BLaER1 (cell line): ENCODE data around the gene SMO.

Source experiments
- H3K27ac ChIP-seq: shearing (Covaris generic); formaldehyde crosslinking; 2 replicates; pipeline ENCODE4 v1.8.1; 2022
- H3K27me3 ChIP-seq: shearing (Covaris generic); formaldehyde crosslinking; 2 replicates; pipeline ENCODE4 v1.8.1; 2022
- H3K36me3 ChIP-seq: shearing (Covaris generic); formaldehyde crosslinking; 2 replicates; pipeline ENCODE4 v1.8.1; 2022
- H3K4me1 ChIP-seq: shearing (Covaris generic); formaldehyde crosslinking; 2 replicates; pipeline ENCODE4 v1.8.1; 2022
- H3K4me2 ChIP-seq: shearing (Covaris generic); formaldehyde crosslinking; 2 replicates; pipeline ENCODE4 v1.8.1; 2022
- H3K4me3 ChIP-seq: shearing (Covaris generic); formaldehyde crosslinking; 2 replicates; pipeline ENCODE4 v1.8.1; 2022
- H3K9ac ChIP-seq: shearing (Covaris generic); formaldehyde crosslinking; 2 replicates; pipeline ENCODE4 v1.8.1; 2022
- H3K9me3 ChIP-seq: shearing (Covaris generic); formaldehyde crosslinking; 2 replicates; pipeline ENCODE4 v1.8.1; 2022
- H4K20me1 ChIP-seq: shearing (Covaris generic); formaldehyde crosslinking; 2 replicates; pipeline ENCODE4 v1.8.1; 2022
- Cebpa-rat ChIP-seq: shearing (Covaris generic); IDR thresholded peaks from 2 replicates; pipeline ENCODE4 v1.8.1; 2022

The SMO gene

GRCh38 chr7:129188892-129189660 lies 643 bp downstream of the SMO start:
- Histone ChIP-seq H3K4me2 (peak overlapping the region; percentile 92), H4K20me1 (peaks cover 32% of the 10 kb centered on the region), H3K36me3 (peaks cover 16% of the 10 kb centered on the region), H3K27me3 (peaks cover 34% of the 10 kb centered on the region), H3K4me1 (peaks cover 36% of the 10 kb centered on the region), H3K27ac (peak overlapping the region; percentile 91), H3K4me3 (peak overlapping the region; percentile 96), H3K9ac (peak overlapping the region; percentile 91), H3K9me3 (no peaks in the 10 kb centered on the region)
- no peak for TF ChIP-seq Cebpa-rat

DNA sequence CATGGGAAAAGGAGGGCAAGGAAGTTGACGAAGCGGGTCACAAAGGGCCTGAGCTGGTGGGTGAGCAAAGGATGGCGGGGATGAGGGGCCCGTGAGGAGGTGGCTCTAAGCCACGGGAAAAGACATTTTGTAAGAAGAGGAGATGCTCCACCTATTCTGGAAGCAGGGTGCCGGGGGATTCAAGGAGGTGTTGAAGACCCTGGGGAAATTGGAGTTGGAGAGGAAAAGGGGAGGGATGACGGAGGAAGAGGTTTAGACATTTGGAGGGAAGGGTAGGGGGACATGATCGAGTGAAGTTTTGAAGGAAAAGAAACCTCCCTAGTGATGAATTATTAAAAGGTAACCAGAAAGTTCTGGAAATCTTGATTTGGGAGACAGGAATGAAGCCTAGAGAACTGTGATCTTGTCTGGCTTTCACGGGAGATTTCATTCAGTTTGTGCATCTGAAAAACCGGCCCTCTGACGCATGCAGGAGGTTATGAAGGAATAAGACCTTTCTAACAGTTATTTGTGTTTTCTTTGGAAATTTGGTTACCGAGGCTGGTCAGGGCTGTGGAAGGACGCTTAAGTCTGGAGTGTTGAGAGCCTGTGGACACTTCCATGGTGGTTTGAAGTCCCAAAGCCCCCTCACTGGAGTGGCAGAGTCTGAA lies 1.4 kb downstream of the SMO start:
- peak overlapping the region; percentile 92 for H3K4me2 ChIP-seq
- H3K27ac ChIP-seq = peak overlapping the region; percentile 91
- H3K36me3 ChIP-seq = peaks cover 20% of the 10 kb centered on the region
- H3K4me3 ChIP-seq = peak overlapping the region; percentile 96
- TF ChIP-seq Cebpa-rat = no peak
- H3K4me1 ChIP-seq = peaks cover 36% of the 10 kb centered on the region
- H3K27me3 ChIP-seq = peaks cover 34% of the 10 kb centered on the region
- H4K20me1 ChIP-seq = peaks cover 32% of the 10 kb centered on the region
- peaks cover under 1% of the 10 kb centered on the region; the same call in 1 of the 2 replicates for H3K9me3 ChIP-seq
- H3K9ac ChIP-seq = peak overlapping the region; percentile 91

- Histone ChIP-seq H3K9ac (no peak overlapping the region), H3K36me3 (peaks cover 21% of the 10 kb centered on the region), H3K4me3 (no peak overlapping the region), H3K9me3 (peaks cover 5% of the 10 kb centered on the region; the same call in 1 of the 2 replicates), H3K27me3 (peaks cover 34% of the 10 kb centered on the region), H4K20me1 (peaks cover 32% of the 10 kb centered on the region), H3K4me2 (0 out of 2 replicates have a peak overlapping the region, but pooled peaks have one; percentile 7), H3K27ac (no peak overlapping the region), H3K4me1 (peaks cover 33% of the 10 kb centered on the region)
- TF ChIP-seq Cebpa-rat = no peak
Observed at GRCh38 chr7:129191272-129191671, 2.8 kb downstream of the SMO start.

DNA sequence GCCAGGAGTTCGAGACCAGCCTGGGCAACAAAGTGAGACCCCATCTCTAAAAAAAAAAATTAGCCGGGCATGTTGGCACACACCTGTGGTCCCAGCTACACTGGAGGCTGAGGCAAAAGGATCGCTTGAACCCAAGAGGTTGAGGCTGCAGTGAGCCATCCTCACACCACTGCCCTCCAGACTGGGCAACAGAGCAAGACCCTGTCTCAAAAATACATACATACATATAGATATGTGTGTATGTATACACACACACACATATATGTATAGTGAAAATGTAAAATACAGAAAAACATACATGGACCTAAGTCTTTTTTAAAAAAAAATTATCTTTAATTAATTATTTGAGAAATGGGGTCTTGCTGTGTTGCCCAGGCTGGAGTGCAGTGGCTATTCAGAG lies 5.5 kb downstream of the SMO start:
- no peak overlapping the region for H3K9ac ChIP-seq
- H3K27ac ChIP-seq = no peak overlapping the region
- no peak overlapping the region for H3K4me2 ChIP-seq
- H4K20me1 ChIP-seq = peaks cover 37% of the 10 kb centered on the region
- peaks cover 18% of the 10 kb centered on the region for H3K4me1 ChIP-seq
- peaks cover 28% of the 10 kb centered on the region for H3K36me3 ChIP-seq
- TF ChIP-seq Cebpa-rat = no peak
- H3K27me3 ChIP-seq = peaks cover 17% of the 10 kb centered on the region
- no peak overlapping the region for H3K4me3 ChIP-seq
- H3K9me3 ChIP-seq = peaks cover 5% of the 10 kb centered on the region; the same call in 1 of the 2 replicates

- H3K4me2 ChIP-seq = no peak overlapping the region
- peaks cover 10% of the 10 kb centered on the region for H4K20me1 ChIP-seq
- H3K27ac ChIP-seq = no peak overlapping the region
- H3K27me3 ChIP-seq = no peaks in the 10 kb centered on the region
- no peak for TF ChIP-seq Cebpa-rat
- no peak overlapping the region for H3K4me3 ChIP-seq
- H3K36me3 ChIP-seq = peaks cover 34% of the 10 kb centered on the region
- peaks cover 5% of the 10 kb centered on the region; the same call in 1 of the 2 replicates for H3K9me3 ChIP-seq
- H3K4me1 ChIP-seq = no peaks in the 10 kb centered on the region; the same call in 1 of the 2 replicates
- H3K9ac ChIP-seq = no peak overlapping the region
Observed at GRCh38 chr7:129197771-129198170, 9.3 kb downstream of the SMO start.

GRCh38 chr7:129199406-129199805 lies 11.0 kb downstream of the SMO start:
- no peaks in the 10 kb centered on the region for H3K27me3 ChIP-seq
- peaks cover 42% of the 10 kb centered on the region; the same call in 1 of the 2 replicates for H3K36me3 ChIP-seq
- H3K4me1 ChIP-seq = no peaks in the 10 kb centered on the region; the same call in 1 of the 2 replicates
- H3K9me3 ChIP-seq = peaks cover 5% of the 10 kb centered on the region; the same call in 1 of the 2 replicates
- H3K4me2 ChIP-seq = no peak overlapping the region
- H3K4me3 ChIP-seq = no peak overlapping the region
- no peak overlapping the region for H3K27ac ChIP-seq
- H4K20me1 ChIP-seq = peaks cover 5% of the 10 kb centered on the region; the same call in 1 of the 2 replicates
- no peak overlapping the region for H3K9ac ChIP-seq
- no peak for TF ChIP-seq Cebpa-rat

- Histone ChIP-seq H3K4me2 (no peak overlapping the region), H4K20me1 (peaks cover 5% of the 10 kb centered on the region; the same call in 1 of the 2 replicates)
Observed at GRCh38 chr7:129202058-129202777, 13.8 kb downstream of the SMO start.

DNA sequence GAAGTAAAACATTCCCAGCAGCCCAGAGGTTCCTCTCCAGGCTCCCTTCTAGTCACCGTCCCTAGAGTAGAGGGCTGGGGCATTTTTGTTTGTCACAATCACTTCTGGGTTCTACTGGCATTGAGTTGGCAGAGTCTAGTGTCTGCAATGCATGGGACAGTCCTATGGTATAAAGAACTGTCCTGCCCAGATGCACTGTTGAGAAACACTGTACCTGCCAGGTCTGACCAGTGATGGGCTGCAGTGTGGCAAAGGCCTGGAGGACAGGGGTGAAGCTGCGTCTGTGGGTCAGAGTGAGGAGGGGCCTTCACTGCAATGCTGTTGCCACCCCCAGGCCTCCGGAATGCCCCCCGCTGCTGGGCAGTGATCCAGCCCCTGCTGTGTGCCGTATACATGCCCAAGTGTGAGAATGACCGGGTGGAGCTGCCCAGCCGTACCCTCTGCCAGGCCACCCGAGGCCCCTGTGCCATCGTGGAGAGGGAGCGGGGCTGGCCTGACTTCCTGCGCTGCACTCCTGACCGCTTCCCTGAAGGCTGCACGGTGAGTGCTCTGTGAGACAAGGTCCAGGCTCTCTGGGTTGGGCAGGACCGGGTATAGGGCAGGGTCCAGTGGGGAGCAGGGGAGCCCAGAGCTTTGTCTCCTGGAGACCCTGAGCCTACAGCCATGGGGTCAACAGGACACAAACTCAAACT lies 14.8 kb downstream of the SMO start:
- no peak for TF ChIP-seq Cebpa-rat
- H3K4me2 ChIP-seq = no peak overlapping the region

More at GRCh38 chr7:129202058-129202777, 13.8 kb downstream of the SMO start:
- Histone ChIP-seq H3K27me3 (no peaks in the 10 kb centered on the region), H3K4me3 (no peak overlapping the region), H3K27ac (no peak overlapping the region), H3K4me1 (no peaks in the 10 kb centered on the region; the same call in 1 of the 2 replicates), H3K9me3 (no peaks in the 10 kb centered on the region), H3K36me3 (peaks cover 61% of the 10 kb centered on the region), H3K9ac (no peak overlapping the region)
- TF ChIP-seq Cebpa-rat = no peak

DNA sequence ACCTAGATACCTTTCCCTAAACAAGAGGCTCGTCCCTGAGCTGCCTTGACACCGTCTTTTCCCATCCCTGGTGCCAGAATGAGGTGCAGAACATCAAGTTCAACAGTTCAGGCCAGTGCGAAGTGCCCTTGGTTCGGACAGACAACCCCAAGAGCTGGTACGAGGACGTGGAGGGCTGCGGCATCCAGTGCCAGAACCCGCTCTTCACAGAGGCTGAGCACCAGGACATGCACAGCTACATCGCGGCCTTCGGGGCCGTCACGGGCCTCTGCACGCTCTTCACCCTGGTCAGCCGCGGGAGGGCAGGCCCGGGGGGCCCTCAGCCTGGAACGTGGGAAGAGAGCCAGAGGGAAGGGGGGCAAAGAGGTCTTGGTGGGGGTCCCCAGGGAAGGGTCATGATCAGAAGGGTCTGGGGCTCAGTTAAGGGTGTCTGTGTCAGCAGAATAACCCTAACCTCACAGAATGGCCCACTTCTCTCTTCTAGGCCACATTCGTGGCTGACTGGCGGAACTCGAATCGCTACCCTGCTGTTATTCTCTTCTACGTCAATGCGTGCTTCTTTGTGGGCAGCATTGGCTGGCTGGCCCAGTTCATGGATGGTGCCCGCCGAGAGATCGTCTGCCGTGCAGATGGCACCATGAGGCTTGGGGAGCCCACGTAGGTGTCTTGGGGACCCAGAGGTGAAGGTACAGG lies 16.8 kb downstream of the SMO start:
- TF ChIP-seq Cebpa-rat = no peak
- H3K4me3 ChIP-seq = no peak overlapping the region
- no peaks in the 10 kb centered on the region for H3K9me3 ChIP-seq
- no peaks in the 10 kb centered on the region for H3K27me3 ChIP-seq
- no peak overlapping the region for H3K9ac ChIP-seq
- no peak overlapping the region for H3K27ac ChIP-seq
- H3K4me1 ChIP-seq = 0 out of 2 replicates have a peak, but pooled peaks cover 8% of the 10 kb centered on the region
- no peak overlapping the region for H3K4me2 ChIP-seq
- H3K36me3 ChIP-seq = peaks cover 78% of the 10 kb centered on the region
- no peaks in the 10 kb centered on the region for H4K20me1 ChIP-seq

More for the DNA sequence above, 14.8 kb downstream of the SMO start:
- no peak overlapping the region for H3K27ac ChIP-seq
- peaks cover 1% of the 10 kb centered on the region; the same call in 1 of the 2 replicates for H4K20me1 ChIP-seq
- no peak overlapping the region for H3K9ac ChIP-seq
- H3K9me3 ChIP-seq = no peaks in the 10 kb centered on the region
- H3K36me3 ChIP-seq = peaks cover 68% of the 10 kb centered on the region
- H3K27me3 ChIP-seq = no peaks in the 10 kb centered on the region
- no peak overlapping the region for H3K4me3 ChIP-seq
- H3K4me1 ChIP-seq = 0 out of 2 replicates have a peak, but pooled peaks cover 1% of the 10 kb centered on the region
